Astrocyte (in vitro differentiated cells and primary cell): ENCODE data around the gene HRH2. TPM values are rescaled to one million over a fixed set of nuclear protein-coding genes. Genes with fewer than 3 reads are reported as not detected.

Experiments used
- DNase-seq: peaks from one replicate; pipeline ENCODE4 v3.0.0-alpha.2; 2010; ENCODE audit warnings: low read depth
- FAIRE-seq: peaks from 2 replicates; lab custom pipeline; 2011; peaks lifted over from hg19 to GRCh38; lab: Jason Lieb, UNC
- H2AFZ ChIP-seq: 2 replicates; pipeline ENCODE4 v1.6.0; 2012; ENCODE audit warnings: low read depth, low read length, inconsistent platforms
- H3K27ac ChIP-seq: 2 replicates; pipeline ENCODE4 v1.5.1; 2011; ENCODE audit warnings: low read depth, low read length, inconsistent platforms
- H3K27me3 ChIP-seq: 2 replicates; pipeline ENCODE4 v1.6.0; 2011; ENCODE audit warnings: low read length, inconsistent platforms; ENCODE audit not compliant: insufficient read depth
- H3K36me3 ChIP-seq: 2 replicates; pipeline ENCODE4 v1.5.1; 2011; ENCODE audit warnings: low read length, inconsistent platforms; ENCODE audit not compliant: insufficient read depth
- H3K4me1 ChIP-seq: 2 replicates; pipeline ENCODE4 v1.5.1; 2011; ENCODE audit warnings: low read length, inconsistent platforms; ENCODE audit not compliant: insufficient read depth
- H3K4me2 ChIP-seq: 2 replicates; pipeline ENCODE4 v1.6.0; 2012; ENCODE audit warnings: low read length, inconsistent platforms
- H3K4me3 ChIP-seq: 2 replicates; pipeline ENCODE4 v1.5.1; 2011; ENCODE audit warnings: low read depth, mild to moderate bottlenecking, low read length, inconsistent platforms; ENCODE audit not compliant: insufficient read depth
- H3K79me2 ChIP-seq: 2 replicates; pipeline ENCODE4 v1.6.0; 2012; ENCODE audit warnings: mild to moderate bottlenecking, low read length, inconsistent platforms; ENCODE audit not compliant: insufficient read depth
- H3K9ac ChIP-seq: 2 replicates; pipeline ENCODE4 v1.6.0; 2012; ENCODE audit warnings: mild to moderate bottlenecking, low read length, inconsistent platforms
- H3K9me3 ChIP-seq: 2 replicates; pipeline ENCODE4 v1.5.1; 2012; ENCODE audit warnings: low read depth, mild to moderate bottlenecking, low read length, inconsistent platforms; ENCODE audit not compliant: insufficient read depth
- H4K20me1 ChIP-seq: 2 replicates; pipeline ENCODE4 v1.6.0; 2012; ENCODE audit warnings: low read length, inconsistent platforms; ENCODE audit not compliant: insufficient read depth
- H3K27ac Mint-ChIP-seq: one replicate; pipeline ENCODE4 v1.8.0; 2021; ENCODE audit warnings: mild to moderate bottlenecking, mixed read lengths; ENCODE audit not compliant: unreplicated experiment
- H3K27me3 Mint-ChIP-seq: one replicate; pipeline ENCODE4 v1.8.0; 2021; ENCODE audit warnings: low read depth, mixed read lengths; ENCODE audit not compliant: unreplicated experiment
- H3K36me3 Mint-ChIP-seq: one replicate; pipeline ENCODE4 v1.8.0; 2021; ENCODE audit warnings: low read depth, mixed read lengths; ENCODE audit not compliant: unreplicated experiment
- H3K4me1 Mint-ChIP-seq: one replicate; pipeline ENCODE4 v1.8.0; 2021; ENCODE audit warnings: low read depth, mixed read lengths; ENCODE audit not compliant: unreplicated experiment
- H3K4me3 Mint-ChIP-seq: one replicate; pipeline ENCODE4 v1.8.0; 2021; ENCODE audit warnings: mild to moderate bottlenecking, moderate library complexity, mixed read lengths; ENCODE audit not compliant: unreplicated experiment
- H3K9me3 Mint-ChIP-seq: one replicate; pipeline ENCODE4 v1.8.0; 2021; ENCODE audit warnings: mild to moderate bottlenecking, mixed read lengths; ENCODE audit not compliant: unreplicated experiment
- EZH2 ChIP-seq: IDR thresholded peaks from 2 replicates; pipeline ENCODE4 v1.6.1; 2012; ENCODE audit warnings: mild to moderate bottlenecking, low read length, inconsistent platforms; ENCODE audit not compliant: insufficient read depth
- total RNA-seq: library from RNA; stranded (reverse); gene quantifications from 2 replicates; pipeline ENCODE4 v1.2.1, GENCODE V29; 2021
- TF ChIP-seq, protein P1 (sequence below): IDR thresholded peaks from 2 replicates; pipeline ENCODE4 v1.5.1; 2011; ENCODE audit warnings: low read depth, mild to moderate bottlenecking, inconsistent platforms, low read length, moderate library complexity; ENCODE audit not compliant: insufficient read depth

Gene HRH2
- total RNA-seq, 1 donor from 2014 or later: 1.9 TPM

DNA sequence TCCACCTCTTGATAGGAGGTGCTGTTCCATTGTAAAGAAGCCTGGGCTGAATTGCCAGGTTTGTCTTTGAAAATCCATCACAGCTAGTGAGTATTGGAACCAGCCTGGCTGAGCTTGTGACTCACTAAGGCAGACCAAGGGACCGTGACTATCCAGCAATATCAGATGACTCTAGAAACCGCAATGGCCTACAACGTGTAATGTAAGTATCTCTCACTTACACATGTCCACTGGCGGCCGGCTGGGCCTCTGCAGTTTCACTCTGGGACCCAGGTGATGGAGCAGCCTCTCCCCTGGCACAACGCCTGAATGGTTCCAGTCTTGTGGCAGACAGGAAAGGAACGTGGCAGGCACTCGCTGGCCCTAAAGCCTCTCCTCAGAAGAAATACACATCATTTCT is 3.1 kb upstream of the HRH2 start:
- H3K36me3 Mint-ChIP-seq: peaks cover 4% of the 10 kb centered on the region

DNA sequence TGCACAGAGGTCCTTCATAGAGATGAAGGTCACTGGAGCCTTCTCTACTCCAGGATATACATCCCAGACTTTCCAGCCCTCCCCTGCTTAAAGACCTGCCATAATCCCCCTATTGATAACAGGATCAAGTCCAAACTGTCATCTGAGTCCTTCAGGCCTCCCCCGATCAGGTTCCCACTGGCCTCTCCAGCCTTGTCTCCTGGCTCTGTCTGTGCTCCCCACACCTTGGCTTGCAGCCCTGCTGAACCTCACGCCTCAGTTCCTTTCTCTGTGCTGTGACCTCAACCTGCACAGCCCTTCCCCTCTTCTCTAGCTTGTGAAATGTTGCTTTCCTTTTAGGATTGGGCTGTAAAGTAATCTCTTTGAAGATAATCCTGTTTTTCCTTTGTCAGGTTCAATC is 2.5 kb upstream of the HRH2 start:
- no peaks in the 10 kb centered on the region for H3K36me3 ChIP-seq
- Mint-ChIP-seq H3K27ac (no peak overlapping the region), H3K9me3 (peaks cover 1% of the 10 kb centered on the region), H3K4me3 (no peak overlapping the region), H3K4me1 (peaks cover 11% of the 10 kb centered on the region), H3K36me3 (peaks cover 6% of the 10 kb centered on the region), H3K27me3 (peaks cover 49% of the 10 kb centered on the region)
- no peak overlapping the region for H3K4me3 ChIP-seq
- DNase-seq (no peak), FAIRE-seq (no peak)
- no peak overlapping the region for H3K9ac ChIP-seq
- no peak overlapping the region for H2AFZ ChIP-seq
- TF ChIP-seq, protein P1, sequence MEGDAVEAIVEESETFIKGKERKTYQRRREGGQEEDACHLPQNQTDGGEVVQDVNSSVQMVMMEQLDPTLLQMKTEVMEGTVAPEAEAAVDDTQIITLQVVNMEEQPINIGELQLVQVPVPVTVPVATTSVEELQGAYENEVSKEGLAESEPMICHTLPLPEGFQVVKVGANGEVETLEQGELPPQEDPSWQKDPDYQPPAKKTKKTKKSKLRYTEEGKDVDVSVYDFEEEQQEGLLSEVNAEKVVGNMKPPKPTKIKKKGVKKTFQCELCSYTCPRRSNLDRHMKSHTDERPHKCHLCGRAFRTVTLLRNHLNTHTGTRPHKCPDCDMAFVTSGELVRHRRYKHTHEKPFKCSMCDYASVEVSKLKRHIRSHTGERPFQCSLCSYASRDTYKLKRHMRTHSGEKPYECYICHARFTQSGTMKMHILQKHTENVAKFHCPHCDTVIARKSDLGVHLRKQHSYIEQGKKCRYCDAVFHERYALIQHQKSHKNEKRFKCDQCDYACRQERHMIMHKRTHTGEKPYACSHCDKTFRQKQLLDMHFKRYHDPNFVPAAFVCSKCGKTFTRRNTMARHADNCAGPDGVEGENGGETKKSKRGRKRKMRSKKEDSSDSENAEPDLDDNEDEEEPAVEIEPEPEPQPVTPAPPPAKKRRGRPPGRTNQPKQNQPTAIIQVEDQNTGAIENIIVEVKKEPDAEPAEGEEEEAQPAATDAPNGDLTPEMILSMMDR: no peak
- TF ChIP-seq EZH2: no peak
- H3K27ac ChIP-seq: no peak overlapping the region
- H3K4me1 ChIP-seq: peaks cover 14% of the 10 kb centered on the region
- H3K4me2 ChIP-seq: no peak overlapping the region
- no peaks in the 10 kb centered on the region for H3K9me3 ChIP-seq
- H3K27me3 ChIP-seq: peaks cover 4% of the 10 kb centered on the region
- no peaks in the 10 kb centered on the region for H4K20me1 ChIP-seq
- H3K79me2 ChIP-seq: no peaks in the 10 kb centered on the region

More for the DNA sequence above, 3.1 kb upstream of the HRH2 start:
- DNase-seq: no peak
- H3K27me3 Mint-ChIP-seq: peaks cover 43% of the 10 kb centered on the region
- H3K9me3 ChIP-seq: peaks cover 2% of the 10 kb centered on the region
- no peaks in the 10 kb centered on the region for H3K79me2 ChIP-seq
- H3K4me3 Mint-ChIP-seq: no peak overlapping the region
- peaks cover 11% of the 10 kb centered on the region for H3K4me1 Mint-ChIP-seq
- H3K4me2 ChIP-seq: no peak overlapping the region
- H3K27ac ChIP-seq: no peak overlapping the region
- H3K4me1 ChIP-seq: peaks cover 14% of the 10 kb centered on the region
- no peaks in the 10 kb centered on the region for H3K36me3 ChIP-seq
- H3K9ac ChIP-seq: no peak overlapping the region
- H4K20me1 ChIP-seq: no peaks in the 10 kb centered on the region
- no peak for FAIRE-seq
- no peak for TF ChIP-seq EZH2
- TF ChIP-seq, protein P1: no peak
- no peak overlapping the region for H3K27ac Mint-ChIP-seq
- H3K4me3 ChIP-seq: no peak overlapping the region
- H3K9me3 Mint-ChIP-seq: peaks cover 3% of the 10 kb centered on the region
- H3K27me3 ChIP-seq: peaks cover 4% of the 10 kb centered on the region
- no peak overlapping the region for H2AFZ ChIP-seq

DNA sequence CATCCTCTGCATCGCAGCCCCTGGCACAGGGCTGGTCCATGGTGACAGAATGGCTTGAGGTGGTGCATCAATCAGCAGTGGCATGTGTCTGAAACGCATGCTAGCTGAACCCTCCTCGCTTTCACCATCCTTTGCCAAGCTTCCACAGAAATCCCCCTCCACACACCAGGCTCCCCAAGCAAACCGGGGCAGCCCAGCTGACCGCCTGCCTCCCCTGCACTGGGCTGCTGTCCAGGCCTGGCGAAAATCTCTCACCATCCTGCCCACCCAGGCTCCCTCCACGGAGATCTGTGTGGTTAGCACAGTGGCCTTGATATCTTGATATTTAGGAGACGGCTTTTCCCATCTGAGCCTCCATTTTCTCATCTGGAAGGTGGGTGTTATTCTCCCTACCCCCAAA is 905 bp upstream of the HRH2 start:
- Histone ChIP-seq H3K4me2 (no peak overlapping the region), H3K36me3 (no peaks in the 10 kb centered on the region), H3K4me1 (peaks cover 14% of the 10 kb centered on the region), H3K4me3 (no peak overlapping the region), H4K20me1 (no peaks in the 10 kb centered on the region), H3K27ac (no peak overlapping the region), H2AFZ (no peak overlapping the region), H3K9ac (no peak overlapping the region), H3K9me3 (no peaks in the 10 kb centered on the region), H3K27me3 (peaks cover 4% of the 10 kb centered on the region), H3K79me2 (no peaks in the 10 kb centered on the region)
- no peak for DNase-seq
- TF ChIP-seq, protein P1: no peak
- TF ChIP-seq EZH2: no peak
- peak overlapping the region; percentile 84 for H3K4me3 Mint-ChIP-seq
- peaks cover 11% of the 10 kb centered on the region for H3K4me1 Mint-ChIP-seq
- FAIRE-seq: no peak
- H3K9me3 Mint-ChIP-seq: peaks cover 1% of the 10 kb centered on the region
- peaks cover 51% of the 10 kb centered on the region for H3K27me3 Mint-ChIP-seq
- peaks cover 3% of the 10 kb centered on the region for H3K36me3 Mint-ChIP-seq
- H3K27ac Mint-ChIP-seq: no peak overlapping the region
